HG03378 (cell line): ENCODE results near the gene USH1C.

Source experiments
- ATAC-seq: cut with Tn5 transposase; IDR thresholded peaks from one replicate; pipeline ENCODE4 v1.9.1; 2021; ENCODE audit warnings: mild to moderate bottlenecking, moderate library complexity; ENCODE audit not compliant: unreplicated experiment

USH1C gene

GRCh38 chr11:17528906-17529843 lies 15.0 kb downstream of the USH1C start:
- ATAC-seq, result no peak

DNA sequence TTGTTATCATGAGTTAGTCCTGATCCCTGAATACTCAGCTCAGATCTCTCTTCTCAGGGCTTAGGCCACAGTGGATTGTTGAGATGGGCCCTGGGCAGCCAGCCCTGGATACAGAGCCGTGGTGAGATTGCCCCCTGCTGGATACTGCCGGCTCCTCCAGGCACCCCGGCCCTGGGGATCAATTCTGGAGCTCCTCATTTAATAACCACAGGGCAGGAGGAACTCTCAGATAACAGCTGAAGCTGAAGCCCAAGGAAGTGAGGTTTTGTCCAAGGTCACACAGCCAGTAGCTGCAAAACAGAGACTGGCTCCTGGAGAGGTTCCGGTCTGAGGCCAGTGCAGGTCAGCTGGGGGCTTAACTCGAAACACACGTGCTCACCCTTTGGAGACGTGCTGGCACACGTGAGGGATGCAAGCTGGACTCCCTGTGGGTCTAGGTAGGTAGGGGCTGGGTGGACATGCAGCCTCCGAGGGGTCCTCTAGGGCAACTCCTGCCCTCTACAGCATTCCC lies 16.0 kb downstream of the USH1C start:
- ATAC-seq, result no peak

GRCh38 chr11:17527628-17527995 lies 16.6 kb downstream of the USH1C start:
- no peak for ATAC-seq

DNA sequence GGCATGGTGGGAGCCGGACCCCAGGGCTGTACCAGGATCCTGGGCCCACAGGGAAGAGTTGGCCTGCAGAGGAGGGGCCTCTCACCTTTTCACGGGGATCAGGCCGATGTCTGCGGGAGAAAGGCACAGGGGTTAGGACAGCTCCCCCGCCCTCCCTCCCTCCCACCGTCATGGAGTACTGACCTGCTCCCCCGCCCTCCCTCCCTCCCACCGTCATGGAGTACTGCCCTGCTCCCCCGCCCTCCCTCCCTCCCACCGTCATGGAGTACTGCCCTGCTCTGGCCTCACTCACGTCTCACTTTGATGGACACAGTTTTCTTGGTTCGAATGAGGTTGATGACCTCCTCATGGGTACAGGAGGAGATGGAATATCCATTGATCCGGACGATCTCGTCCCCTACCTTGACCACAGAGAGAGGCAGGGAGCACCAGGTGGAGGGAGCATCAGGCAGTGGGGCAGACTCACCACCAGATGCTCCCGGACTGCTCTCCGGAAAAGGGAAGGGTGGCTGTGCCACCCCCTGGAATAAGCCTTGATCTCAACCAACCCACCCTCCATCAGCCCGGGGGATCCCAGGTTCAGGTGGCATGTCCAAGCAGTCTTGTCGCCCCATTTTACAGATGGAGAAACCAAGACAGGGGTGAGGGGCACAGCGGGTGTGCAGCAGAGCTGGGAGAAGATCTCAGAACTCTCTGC lies 17.1 kb downstream of the USH1C start:
- ATAC-seq, result no peak

GRCh38 chr11:17526326-17526725 lies 17.9 kb downstream of the USH1C start:
- no peak for ATAC-seq

DNA sequence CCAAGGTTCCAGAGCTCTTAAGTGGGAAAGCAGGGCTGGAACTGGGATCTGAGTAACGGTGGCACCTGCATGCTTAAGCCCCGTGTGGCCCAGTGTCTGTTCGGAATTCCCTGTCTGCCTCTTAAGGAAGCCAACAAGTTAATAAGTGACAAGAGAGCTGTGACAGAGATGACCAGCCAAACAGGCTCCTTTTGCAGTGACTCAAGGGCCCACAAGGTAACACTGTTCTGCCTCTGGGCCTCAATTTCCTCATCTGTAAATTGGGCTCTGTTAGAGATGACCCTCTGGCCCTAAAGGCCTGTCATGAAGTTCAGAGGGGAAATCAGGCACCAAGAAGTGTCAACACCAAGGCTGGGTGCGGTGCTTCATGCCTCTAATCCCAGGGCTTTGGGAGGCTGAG lies 18.6 kb downstream of the USH1C start:
- no peak for ATAC-seq

- ATAC-seq, result no peak
Observed at GRCh38 chr11:17524221-17524620, 20.0 kb downstream of the USH1C start.

GRCh38 chr11:17522655-17523054 lies 21.6 kb downstream of the USH1C start:
- ATAC-seq, result no peak

DNA sequence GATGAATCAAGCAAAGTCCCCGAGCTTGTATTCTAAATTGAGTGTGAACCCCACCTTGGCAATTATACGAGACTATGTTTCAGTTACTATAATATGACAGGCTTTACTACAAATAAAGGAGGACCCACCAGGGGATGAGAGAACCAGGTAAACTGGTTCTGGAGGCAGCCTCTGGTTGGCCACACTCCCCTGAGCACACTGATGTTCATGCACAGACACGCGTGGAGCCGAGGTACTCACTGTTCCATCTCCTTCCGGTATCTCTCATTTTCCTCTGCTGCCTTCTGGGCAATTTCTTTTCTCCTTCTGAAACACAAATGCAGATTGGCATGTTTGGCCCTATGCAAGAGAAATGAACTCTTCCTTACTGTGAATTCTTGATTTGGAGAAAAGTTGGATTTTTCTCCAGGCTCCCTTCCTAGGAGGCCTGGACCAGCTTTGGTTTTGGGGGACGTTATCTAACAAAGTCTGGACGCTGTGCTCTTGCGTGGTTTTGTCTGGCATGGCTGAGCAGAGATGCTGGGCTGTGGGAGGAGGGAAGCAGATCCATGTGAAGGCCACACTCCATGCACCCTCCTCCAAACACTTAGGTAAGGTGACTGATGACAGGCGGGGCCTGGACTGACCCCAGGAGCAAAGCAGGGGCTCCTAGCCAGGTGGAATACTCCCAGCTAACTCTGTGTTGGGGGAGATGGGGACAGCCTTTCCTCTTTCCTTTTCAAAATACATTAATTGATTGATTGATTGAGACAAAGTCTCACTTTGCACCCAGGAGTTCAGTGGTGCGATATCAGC lies 22.9 kb downstream of the USH1C start:
- ATAC-seq, result no peak

DNA sequence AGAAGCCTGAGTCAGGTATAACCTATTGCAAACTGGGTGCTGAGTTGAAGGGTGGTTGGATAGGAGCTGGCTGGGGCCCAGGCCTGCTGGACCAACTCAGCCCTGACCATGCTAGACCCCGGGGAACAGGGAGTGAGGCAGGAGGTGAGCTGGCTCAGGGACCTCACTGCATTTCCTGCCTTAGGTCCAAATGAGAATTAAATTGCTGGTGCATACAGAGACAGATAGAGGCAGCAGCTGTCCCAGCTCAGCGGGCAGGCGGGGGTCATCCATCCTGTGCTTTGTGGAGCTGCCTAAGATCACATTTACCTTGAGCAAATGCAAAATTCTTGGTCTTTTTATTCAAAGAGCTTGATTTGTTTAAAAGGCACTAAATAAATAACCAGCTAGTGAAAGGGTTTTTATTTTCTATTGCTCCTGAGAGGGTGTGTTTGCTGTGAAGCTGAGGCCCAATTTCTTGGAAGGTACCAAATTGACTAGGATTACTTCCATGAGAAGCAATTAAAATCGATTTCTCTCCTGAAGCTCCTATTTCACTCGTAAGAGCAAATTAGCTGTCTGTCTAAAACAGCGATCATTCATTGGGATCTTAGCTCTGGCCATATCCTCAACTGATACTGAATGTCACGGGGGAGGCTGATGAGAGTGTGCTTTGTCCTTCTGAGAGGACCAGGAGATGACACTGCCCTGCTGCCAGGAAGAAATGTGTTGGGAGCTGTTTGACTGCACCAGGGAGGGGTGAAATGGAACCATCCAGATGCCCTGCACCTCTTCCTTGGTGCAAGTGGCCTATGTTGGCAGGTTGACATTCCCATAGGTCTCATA lies 24.9 kb downstream of the USH1C start:
- no peak for ATAC-seq

DNA sequence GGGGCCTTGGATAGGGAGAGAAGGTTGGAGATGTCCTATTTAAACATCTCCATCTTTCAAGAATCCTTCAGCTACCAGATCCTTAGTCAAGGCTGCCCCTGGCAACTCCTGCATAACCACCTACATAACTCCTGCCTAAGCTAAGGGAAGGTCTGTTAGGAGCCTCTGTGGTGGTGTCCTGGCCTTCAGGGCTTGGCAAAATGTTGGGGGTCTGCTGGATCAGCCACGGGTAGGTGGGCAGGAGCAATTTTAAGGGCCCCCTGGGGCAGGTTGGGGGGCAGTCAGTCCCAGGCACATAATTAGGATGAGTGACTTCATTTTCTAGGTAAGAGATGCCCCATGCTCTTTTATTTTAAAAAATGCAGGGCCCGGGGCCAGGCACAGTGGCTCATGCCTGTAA lies 25.9 kb downstream of the USH1C start:
- ATAC-seq, result no peak

- no peak for ATAC-seq
Observed at GRCh38 chr11:17517186-17517585, 27.0 kb downstream of the USH1C start.

- ATAC-seq, result no peak
Observed at GRCh38 chr11:17516551-17517150, 27.6 kb downstream of the USH1C start.

GRCh38 chr11:17515443-17516176 lies 28.6 kb downstream of the USH1C start:
- no peak for ATAC-seq

GRCh38 chr11:17514476-17514875 lies 29.7 kb downstream of the USH1C start:
- ATAC-seq, result no peak

DNA sequence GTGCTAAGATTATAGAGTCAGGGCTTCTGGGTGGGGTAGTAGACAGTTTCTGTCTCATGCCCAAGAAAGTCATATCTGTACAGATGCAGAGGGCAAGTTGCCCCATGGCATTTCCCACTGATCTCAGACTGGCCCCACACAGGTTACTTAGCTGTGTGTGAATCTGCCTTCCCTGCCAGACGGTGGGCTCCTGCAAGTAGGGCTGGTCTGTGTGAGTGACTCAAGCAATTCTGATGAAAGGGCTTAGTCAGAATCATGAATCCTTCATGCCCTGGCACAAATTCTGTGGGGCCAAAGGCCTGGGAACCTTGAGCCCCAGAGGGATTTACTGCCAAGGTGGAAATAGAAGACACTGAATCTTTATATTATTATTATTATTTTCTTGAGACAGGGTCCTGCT lies 30.4 kb downstream of the USH1C start:
- no peak for ATAC-seq

- ATAC-seq, result no peak
Observed at GRCh38 chr11:17512101-17512500, 32.1 kb downstream of the USH1C start.

DNA sequence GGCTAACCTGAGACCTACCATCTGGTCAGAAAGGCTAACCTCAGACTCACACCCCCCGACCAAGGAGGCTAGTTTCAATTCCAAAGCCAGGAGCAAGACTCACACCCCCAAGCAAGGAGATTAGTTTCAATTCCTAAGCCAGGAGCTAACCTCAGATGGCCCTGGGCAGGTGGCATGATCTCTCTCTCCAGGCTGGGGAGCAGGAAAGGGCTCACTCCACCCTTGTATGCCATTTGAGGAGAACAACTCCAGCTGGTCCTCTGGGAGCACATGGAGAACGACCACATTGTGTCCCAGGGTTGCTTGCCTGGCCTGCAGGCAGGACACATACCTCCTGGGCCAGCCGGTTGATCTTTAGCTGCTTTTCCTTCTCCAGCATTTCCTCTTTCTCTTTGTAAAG lies 32.6 kb downstream of the USH1C start:
- no peak for ATAC-seq

DNA sequence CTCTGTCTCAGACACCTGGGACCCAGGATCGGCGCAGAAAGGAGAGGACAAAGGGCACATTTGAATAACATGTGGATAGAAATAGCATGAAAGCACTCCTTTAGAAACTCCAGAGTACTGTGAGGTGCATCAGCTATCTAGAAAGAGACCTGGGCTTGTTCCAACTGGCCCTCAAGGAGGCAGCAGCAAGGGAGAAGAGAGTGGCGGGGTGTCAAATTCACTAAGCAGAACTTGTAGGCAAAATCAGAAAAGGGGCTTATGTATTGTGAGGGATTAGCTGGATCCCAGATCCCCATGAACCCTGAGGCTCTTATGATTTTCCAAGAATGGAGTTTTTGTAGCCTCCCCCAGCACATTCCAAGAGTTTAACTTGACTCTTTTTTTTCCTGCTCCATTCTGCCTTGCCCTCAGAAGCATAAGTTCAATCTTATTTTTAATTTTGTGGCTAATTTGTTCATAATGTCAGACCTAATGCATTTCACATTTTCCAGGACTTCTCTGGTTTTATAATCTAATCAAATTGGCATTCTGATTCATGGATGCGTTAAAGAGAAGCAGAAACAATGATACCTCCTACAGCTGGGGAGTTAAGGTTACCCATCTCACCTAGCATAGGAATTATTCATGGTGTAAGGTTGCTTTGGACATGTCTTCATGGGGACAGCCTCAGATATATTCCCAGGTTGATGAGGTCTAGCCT lies 33.6 kb downstream of the USH1C start:
- ATAC-seq, result no peak
